Small intestine (tissue), 7 donors: ENCODE measurements around the gene MED23. TPM values are rescaled to one million over a fixed set of nuclear protein-coding genes. Genes with fewer than 3 reads are reported as not detected.
A peak's percentile ranks its signal among the peaks of the same experiment; 100 is the strongest.

Source experiments
- DNase-seq, 2 donors: peaks; one replicate each; pipeline versions ENCODE4 v3.0.0 to v3.0.0-alpha.2; 2013
- FAIRE-seq: peaks from 2 replicates; lab custom pipeline; 2012; peaks lifted over from hg19 to GRCh38; lab: Jason Lieb, UNC
- H3K27ac ChIP-seq, 3 donors: one replicate each; pipeline ENCODE4 v1.5.1; 2013; ENCODE audit warnings: low read length in 2 of 3, mild to moderate bottlenecking in 2 of 3, control low read depth in 1 of 3, inconsistent platforms in 1 of 3, low read depth in 1 of 3, moderate library complexity in 1 of 3
- H3K27me3 ChIP-seq, 3 donors: one replicate each; pipeline ENCODE4 v1.6.1; 2013; ENCODE audit warnings: low read length in 3 of 3, inconsistent platforms in 1 of 3; ENCODE audit not compliant: control insufficient read depth in 3 of 3, insufficient read depth in 3 of 3
- H3K36me3 ChIP-seq, 3 donors: one replicate each; pipeline ENCODE4 v1.6.1; 2013; ENCODE audit warnings: low read length in 3 of 3, inconsistent platforms in 1 of 3, low read depth in 1 of 3, mild to moderate bottlenecking in 1 of 3, moderate library complexity in 1 of 3; ENCODE audit not compliant: control insufficient read depth in 3 of 3, insufficient read depth in 2 of 3
- H3K4me1 ChIP-seq, 3 donors: one replicate each; pipeline ENCODE4 v1.6.1; 2013; ENCODE audit warnings: low read length in 2 of 3, inconsistent platforms in 1 of 3, low read depth in 1 of 3, mild to moderate bottlenecking in 1 of 3, moderate library complexity in 1 of 3; ENCODE audit not compliant: control insufficient read depth in 3 of 3, insufficient read depth in 2 of 3
- H3K4me3 ChIP-seq, 3 donors: one replicate each; pipeline ENCODE4 v1.5.1; 2013; ENCODE audit warnings: low read length in 3 of 3, control low read depth in 1 of 3, inconsistent platforms in 1 of 3, low read depth in 1 of 3, mild to moderate bottlenecking in 1 of 3, moderate library complexity in 1 of 3
- H3K9me3 ChIP-seq, 2 donors: one replicate each; pipeline ENCODE4 v1.6.1; 2013; ENCODE audit warnings: low read depth in 1 of 2, low read length in 1 of 2; ENCODE audit not compliant: control insufficient read depth in 2 of 2, insufficient read depth in 1 of 2
- WGBS, 3 donors: extraction: QIAGEN DNeasy Blood & Tissue Kit; methylation state at CpG; one replicate each; pipeline ENCODE4 v1.1.7; 2013; 5-methylcytosine and 5-hydroxymethylcytosine counted together
- polyA plus RNA-seq, 4 donors: library from polyadenylated mRNA; stranded (reverse) in 3 of 4; unstranded in 1 of 4; fragments of 200-250 nt in 3 of 4; fragments of 120-200 nt in 1 of 4; gene quantifications; one replicate each; pipeline versions ENCODE4 v1.2.1 to v1.2.3, GENCODE V29; 2013
- donor health status: healthy with polysubstance abuse.
- donor health status: control.
- donor health status: control.
- donor health status: Bipolar disorder and iron deficiency.
- donor health status: healthy.

Gene MED23
- polyA plus RNA-seq, 4 donors, result 8.1 to 41.2 (median 13.6) TPM

- H3K36me3 ChIP-seq, result peaks cover 0 to 5% (median 0%) of the 10 kb centered on the region in 3 donors
- DNase-seq (peak in 1 of 2 donors; percentile 24), FAIRE-seq (no peak)
- H3K4me1 ChIP-seq, result peaks cover 0 to 4% (median 4%) of the 10 kb centered on the region in 3 donors
- H3K27me3 ChIP-seq, result no peaks in the 10 kb centered on the region
- peak overlapping the region in 1 of 3 donors; percentile 24 for H3K27ac ChIP-seq
- peaks cover 0 to 3% of the 10 kb centered on the region in 2 donors for H3K9me3 ChIP-seq
- H3K4me3 ChIP-seq, result no peak overlapping the region
- WGBS, 3 donors, result 89 to 97% (median 94%) methylated on average over 2 of the region's 2 CpGs
Measured at GRCh38 chr6:131645846-131646245, 17.8 kb upstream of the MED23 start.

- 72 to 81% (median 75%) methylated on average over 1 of the region's 1 CpG for WGBS, 3 donors
- no peak for FAIRE-seq
- peaks cover 0 to 5% (median 0%) of the 10 kb centered on the region in 3 donors for H3K36me3 ChIP-seq
- DNase-seq, result peak in 1 of 2 donors; percentile 46
- no peaks in the 10 kb centered on the region for H3K27me3 ChIP-seq
- peaks cover 0 to 4% (median 4%) of the 10 kb centered on the region in 3 donors for H3K4me1 ChIP-seq
- no peak overlapping the region for H3K4me3 ChIP-seq
- peaks cover 0 to 3% of the 10 kb centered on the region in 2 donors for H3K9me3 ChIP-seq
- peak overlapping the region in 1 of 3 donors; percentile 6 for H3K27ac ChIP-seq
Measured at GRCh38 chr6:131644921-131645320, 16.9 kb upstream of the MED23 start.

- 38 to 57% (median 45%) methylated on average over 2 of the region's 2 CpGs for WGBS, 3 donors
- DNase-seq, result peak in 1 of 2 donors; percentile 61
- H3K9me3 ChIP-seq, result peaks cover 0 to 3% of the 10 kb centered on the region in 2 donors
- H3K4me1 ChIP-seq, result peaks cover 0 to 4% (median 4%) of the 10 kb centered on the region in 3 donors
- H3K27ac ChIP-seq, result no peak overlapping the region
- no peak overlapping the region for H3K4me3 ChIP-seq
- no peaks in the 10 kb centered on the region for H3K27me3 ChIP-seq
- FAIRE-seq, result no peak
- H3K36me3 ChIP-seq, result peaks cover 0 to 5% (median 0%) of the 10 kb centered on the region in 3 donors
Measured at GRCh38 chr6:131643855-131644460, 15.9 kb upstream of the MED23 start.

GRCh38 chr6:131642987-131643611, 15.1 kb upstream of the MED23 start:
- DNase-seq, result peak in 1 of 2 donors; percentile 50

GRCh38 chr6:131642565-131642964, 14.5 kb upstream of the MED23 start:
- WGBS, 3 donors, result 85 to 88% (median 87%) methylated on average over 6 of the region's 6 CpGs

More at GRCh38 chr6:131642987-131643611, 15.1 kb upstream of the MED23 start:
- H3K27me3 ChIP-seq, result no peaks in the 10 kb centered on the region
- no peak overlapping the region for H3K4me3 ChIP-seq
- FAIRE-seq, result no peak
- peaks cover 0 to 5% (median 0%) of the 10 kb centered on the region in 3 donors for H3K36me3 ChIP-seq
- 5 to 55% (median 38%) methylated on average over 3 of the region's 3 CpGs for WGBS, 3 donors
- no peak overlapping the region for H3K27ac ChIP-seq
- peaks cover 0 to 3% of the 10 kb centered on the region in 2 donors for H3K9me3 ChIP-seq
- H3K4me1 ChIP-seq, result peaks cover 3 to 4% (median 4%) of the 10 kb centered on the region in 3 donors

GRCh38 chr6:131641554-131641953, 13.5 kb upstream of the MED23 start:
- no peak overlapping the region for H3K4me3 ChIP-seq
- peaks cover 4 to 5% (median 4%) of the 10 kb centered on the region in 3 donors for H3K4me1 ChIP-seq
- H3K9me3 ChIP-seq, result peaks cover 0 to 3% of the 10 kb centered on the region in 2 donors
- H3K27ac ChIP-seq, result no peak overlapping the region
- peak; percentile 18 to 79 for DNase-seq
- H3K27me3 ChIP-seq, result no peaks in the 10 kb centered on the region
- FAIRE-seq, result no peak
- 19 to 86% (median 76%) methylated on average over 1 of the region's 1 CpG for WGBS, 3 donors
- peaks cover 0 to 5% (median 0%) of the 10 kb centered on the region in 3 donors for H3K36me3 ChIP-seq

More at GRCh38 chr6:131642565-131642964, 14.5 kb upstream of the MED23 start:
- Histone ChIP-seq H3K4me3 (no peak overlapping the region), H3K27me3 (no peaks in the 10 kb centered on the region), H3K36me3 (peaks cover 0 to 5% (median 0%) of the 10 kb centered on the region in 3 donors), H3K9me3 (peaks cover 0 to 3% of the 10 kb centered on the region in 2 donors), H3K4me1 (peaks cover 4 to 5% (median 4%) of the 10 kb centered on the region in 3 donors), H3K27ac (no peak overlapping the region)
- DNase-seq (no peak), FAIRE-seq (no peak)

GRCh38 chr6:131640576-131640975, 12.5 kb upstream of the MED23 start:
- Histone ChIP-seq H3K27me3 (no peaks in the 10 kb centered on the region), H3K4me1 (peaks cover 4 to 15% (median 4%) of the 10 kb centered on the region in 3 donors), H3K4me3 (no peak overlapping the region), H3K9me3 (peaks cover 0 to 3% of the 10 kb centered on the region in 2 donors), H3K36me3 (peaks cover 0 to 5% (median 0%) of the 10 kb centered on the region in 3 donors), H3K27ac (peak overlapping the region in 1 of 3 donors; percentile 20)
- 23 to 45% (median 34%) methylated on average over 3 of the region's 3 CpGs for WGBS, 3 donors
- DNase-seq, result peak in 1 of 2 donors; percentile 69
- FAIRE-seq, result no peak

GRCh38 chr6:131640100-131640499, 12.1 kb upstream of the MED23 start:
- Histone ChIP-seq H3K4me3 (no peak overlapping the region), H3K36me3 (peaks cover 0 to 5% (median 0%) of the 10 kb centered on the region in 3 donors), H3K9me3 (peaks cover 0 to 3% of the 10 kb centered on the region in 2 donors), H3K4me1 (peaks cover 4 to 18% (median 4%) of the 10 kb centered on the region in 3 donors), H3K27me3 (no peaks in the 10 kb centered on the region), H3K27ac (peak overlapping the region in 1 of 3 donors; percentile 20)
- DNase-seq, result no peak
- FAIRE-seq, result no peak
- WGBS, 3 donors, result 38 to 43% (median 43%) methylated on average over 2 of the region's 2 CpGs
